Stimulated activated CD4-positive, alpha-beta T cell treated with anti-CD3 and anti-CD28 coated beads, Interleukin-15, amount 100 ng/mL, for 48 hours (primary cell): ENCODE data around the gene PTPRK.

ENCODE experiments used
- DNase-seq, 2 donors: peaks; one replicate each; pipeline ENCODE4 v3.0.0-alpha.2; 2020; ENCODE audit warnings: low read depth in 2 of 2

Gene PTPRK

DNA sequence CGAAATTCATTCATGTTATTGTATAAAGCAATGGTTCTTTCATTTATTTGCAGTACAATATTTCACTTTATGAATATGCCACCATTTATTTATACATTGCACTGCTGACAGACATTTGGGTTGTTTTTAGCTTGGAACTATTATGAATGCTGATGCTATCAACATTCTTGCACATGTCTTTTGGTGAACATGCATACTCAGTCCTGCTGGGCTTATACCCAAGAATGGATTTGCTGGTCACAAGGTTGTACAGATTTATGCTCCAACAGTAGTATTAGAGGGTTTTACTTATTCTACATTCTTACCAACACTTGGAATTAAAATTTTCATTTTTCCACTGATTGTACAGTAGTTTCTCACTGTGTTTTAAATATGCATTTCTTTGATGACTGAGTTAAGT is 126.2 kb downstream of the PTPRK start:
- DNase-seq = no peak

- no peak for DNase-seq
Observed at GRCh38 chr6:128389820-128390534, 130.4 kb downstream of the PTPRK start.

DNA sequence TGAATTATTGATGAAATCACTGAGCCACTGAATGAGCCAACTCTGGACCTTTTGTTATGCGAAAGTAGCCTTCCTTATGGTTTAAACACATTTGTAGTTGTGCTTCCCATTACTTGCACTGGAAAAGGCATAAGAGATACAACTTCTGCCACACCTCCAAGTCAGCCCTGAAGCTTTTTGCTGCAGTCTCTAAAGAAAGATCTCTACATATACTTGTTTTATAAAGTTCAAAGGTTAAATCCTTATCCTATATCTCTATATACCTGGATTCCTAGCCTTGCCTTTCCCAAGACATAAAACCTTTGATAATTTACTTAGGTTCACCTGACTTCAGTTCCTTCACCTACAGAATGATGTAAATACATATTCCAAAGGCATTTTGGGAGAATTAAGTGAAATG is 132.0 kb downstream of the PTPRK start:
- no peak for DNase-seq

- DNase-seq = no peak
Observed at GRCh38 chr6:128380891-128381290, 139.5 kb downstream of the PTPRK start.

DNA sequence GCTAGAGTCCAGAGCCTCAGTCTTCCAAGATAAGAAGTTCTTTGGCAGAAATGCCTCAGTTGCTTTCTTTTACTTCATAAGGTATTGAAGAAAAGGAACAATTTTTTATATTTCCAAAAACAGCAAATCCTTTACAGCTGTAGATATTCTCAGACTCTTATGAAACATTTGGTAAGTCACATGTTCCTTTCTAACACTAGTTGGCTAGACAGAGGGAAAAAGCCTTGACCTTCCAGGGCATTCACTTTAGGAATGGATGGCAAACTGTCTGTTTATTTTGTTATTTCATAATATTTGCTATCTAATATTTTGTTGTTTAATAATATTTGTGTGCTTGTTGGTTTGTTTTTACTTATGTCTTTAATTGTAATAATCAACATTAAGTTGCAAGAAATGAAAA is 140.8 kb downstream of the PTPRK start:
- DNase-seq = no peak

- DNase-seq = no peak
Observed at GRCh38 chr6:128376952-128377503, 143.4 kb downstream of the PTPRK start.

- DNase-seq = no peak
Observed at GRCh38 chr6:128371136-128371535, 149.3 kb downstream of the PTPRK start.

DNA sequence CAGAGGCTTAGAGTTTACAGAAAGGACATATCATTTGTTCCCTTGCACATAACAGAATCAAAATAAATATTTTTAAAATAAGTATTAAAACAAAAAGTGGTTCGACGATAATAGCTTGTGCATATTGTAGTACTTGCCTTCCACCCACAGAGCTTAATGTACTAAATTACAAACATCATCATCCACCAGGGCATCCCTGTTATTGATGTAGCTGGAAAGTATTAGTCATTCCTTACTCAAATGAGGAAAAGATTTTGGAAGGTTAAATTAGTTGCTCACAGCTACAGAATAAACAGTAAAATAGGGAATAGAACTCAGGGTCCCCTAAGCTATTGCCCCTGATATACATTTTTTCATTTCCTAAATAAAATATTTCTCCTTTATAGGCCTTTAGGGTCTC is 150.3 kb downstream of the PTPRK start:
- no peak for DNase-seq

GRCh38 chr6:128368213-128368944 is 152.0 kb downstream of the PTPRK start:
- no peak for DNase-seq

- no peak for DNase-seq
Observed at GRCh38 chr6:128367437-128367836, 153.0 kb downstream of the PTPRK start.

DNA sequence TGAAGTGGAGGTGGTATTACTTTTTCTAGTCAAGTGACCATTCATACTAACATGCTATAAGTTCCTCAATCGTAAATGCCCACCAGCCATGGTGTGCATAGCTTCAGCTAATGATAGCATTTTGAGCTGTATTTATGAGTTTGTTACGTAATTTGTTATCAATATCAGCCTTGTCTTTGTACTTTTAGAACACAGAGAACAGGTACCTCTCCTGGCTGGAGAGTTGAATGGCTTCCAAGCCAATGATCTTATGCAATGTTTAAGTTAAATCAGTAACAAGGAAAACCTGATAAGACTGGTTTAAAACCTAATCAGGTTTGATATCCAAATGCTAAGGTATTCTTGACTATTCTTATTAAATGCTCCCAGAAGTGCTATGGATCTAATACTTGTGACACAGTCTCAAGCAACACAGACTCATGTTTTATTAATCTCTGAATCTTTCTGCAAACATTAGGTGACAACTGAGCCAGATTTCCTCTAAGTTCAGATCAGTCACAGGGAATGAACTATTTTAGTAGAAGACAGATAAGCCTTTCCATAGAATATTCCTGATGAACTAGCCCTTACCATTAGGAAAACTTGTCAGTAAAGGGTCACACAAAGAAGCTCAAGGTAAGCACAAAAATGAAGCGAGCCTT is 154.8 kb downstream of the PTPRK start:
- no peak for DNase-seq

GRCh38 chr6:128364766-128365519 is 155.5 kb downstream of the PTPRK start:
- no peak for DNase-seq

DNA sequence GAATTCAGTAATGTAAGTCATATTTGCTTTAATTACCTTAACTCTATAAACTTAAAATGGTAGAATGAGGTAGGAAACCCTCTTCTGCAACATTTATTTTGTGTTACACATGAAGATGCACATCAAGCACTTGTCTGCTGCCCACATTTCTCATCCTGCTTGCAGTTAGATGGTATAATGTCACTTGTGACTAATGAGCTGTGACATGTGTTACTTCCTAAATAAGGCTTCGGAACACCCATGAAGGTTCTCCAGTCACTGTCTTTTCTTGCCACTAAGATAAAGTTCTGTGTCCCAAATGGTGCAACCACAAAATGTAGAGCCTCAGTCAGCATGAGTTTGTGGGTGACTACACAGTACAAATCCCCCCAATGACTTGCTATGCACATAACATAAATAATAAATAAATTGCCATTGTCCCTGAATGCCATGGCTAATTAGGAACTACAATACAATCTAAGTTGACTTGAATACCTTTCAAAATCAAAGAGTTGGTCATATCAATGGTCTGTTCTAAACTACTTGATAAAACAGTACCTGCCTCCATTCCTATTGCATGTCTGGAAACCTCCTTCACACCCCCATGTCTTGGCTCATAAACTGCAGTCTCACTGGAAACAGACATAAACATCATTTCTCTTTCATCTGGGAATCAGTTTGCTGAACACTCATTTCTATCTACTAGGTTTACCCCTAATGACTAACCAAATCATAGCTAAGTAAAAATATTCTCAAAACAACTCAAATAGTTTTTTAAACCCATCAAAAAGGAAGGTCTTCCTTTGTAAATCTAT is 157.2 kb downstream of the PTPRK start:
- no peak for DNase-seq

DNA sequence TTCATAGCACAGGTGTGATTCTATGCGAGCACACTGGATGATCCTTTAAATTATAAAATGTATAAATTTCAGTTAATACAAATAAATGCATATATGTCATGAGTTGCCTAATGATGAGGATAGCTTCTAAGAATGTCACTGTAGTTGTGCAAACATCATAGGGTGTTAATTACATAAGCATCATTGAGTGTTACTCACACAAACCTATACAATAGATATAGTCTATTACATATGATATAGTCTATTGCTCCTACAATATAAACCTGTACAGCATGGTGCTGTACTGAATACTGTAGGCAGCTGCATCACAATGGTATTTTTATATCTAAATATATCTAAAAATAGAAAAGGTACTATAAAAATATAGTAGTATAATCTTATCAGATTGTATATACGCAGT is 159.0 kb downstream of the PTPRK start:
- no peak for DNase-seq

DNA sequence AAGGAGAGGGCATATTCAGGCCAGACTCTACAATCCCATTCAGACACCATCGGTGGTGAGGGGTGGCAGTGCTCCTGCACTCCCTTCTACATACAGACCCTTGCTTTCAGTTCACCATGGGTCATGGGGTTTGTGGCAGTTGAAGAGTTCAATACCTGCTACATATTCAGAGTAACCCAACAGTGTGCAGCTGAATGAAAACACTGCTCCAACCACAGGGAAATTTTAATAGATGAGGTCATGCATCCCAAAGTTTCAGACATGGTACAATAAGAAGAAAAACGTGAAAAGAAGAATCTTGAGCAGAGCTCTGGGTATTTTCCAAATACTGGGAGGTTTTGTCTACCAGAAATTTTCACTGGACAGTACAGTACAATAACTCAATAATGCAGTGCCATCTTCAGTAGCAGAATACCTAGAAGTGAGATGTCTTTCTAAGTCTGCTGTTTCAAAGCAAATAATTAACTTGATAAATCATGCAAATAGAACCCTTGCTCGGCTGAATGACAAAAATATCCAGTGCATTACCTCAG is 162.1 kb downstream of the PTPRK start:
- DNase-seq = no peak

- no peak for DNase-seq
Observed at GRCh38 chr6:128357392-128358130, 162.8 kb downstream of the PTPRK start.

DNA sequence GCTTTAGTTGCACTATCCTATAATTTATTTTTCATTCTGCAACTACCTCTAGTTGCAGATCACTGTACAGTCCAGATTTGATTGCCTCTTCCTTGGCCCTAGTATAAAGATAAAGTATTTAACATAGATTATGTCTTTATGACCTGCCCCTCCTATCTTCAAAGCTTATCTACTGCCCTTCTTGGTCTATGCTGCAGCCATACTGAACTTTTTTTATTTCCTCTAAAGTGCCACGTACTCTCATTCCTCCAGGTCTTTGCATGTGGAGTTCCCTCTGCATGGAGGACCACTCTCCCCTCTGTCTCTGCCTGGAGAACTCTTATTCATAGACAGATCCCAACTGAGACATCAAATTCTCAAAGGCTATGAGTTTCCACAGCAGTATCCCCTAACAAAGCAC is 168.0 kb downstream of the PTPRK start:
- no peak for DNase-seq

DNA sequence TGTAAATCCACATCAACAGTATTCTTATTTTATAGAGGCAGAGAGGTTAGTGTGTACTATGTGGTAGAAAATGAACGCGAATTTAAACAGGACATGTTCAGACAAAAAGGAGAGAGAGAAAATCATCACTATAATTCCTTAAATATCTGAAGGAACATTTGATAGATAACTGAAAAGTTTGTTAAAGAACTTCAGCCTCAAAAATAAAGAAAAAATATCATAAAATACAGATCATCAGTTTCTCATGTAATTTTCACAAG is 169.2 kb downstream of the PTPRK start:
- DNase-seq = no peak

GRCh38 chr6:128350416-128351254 is 169.8 kb downstream of the PTPRK start:
- no peak for DNase-seq

DNA sequence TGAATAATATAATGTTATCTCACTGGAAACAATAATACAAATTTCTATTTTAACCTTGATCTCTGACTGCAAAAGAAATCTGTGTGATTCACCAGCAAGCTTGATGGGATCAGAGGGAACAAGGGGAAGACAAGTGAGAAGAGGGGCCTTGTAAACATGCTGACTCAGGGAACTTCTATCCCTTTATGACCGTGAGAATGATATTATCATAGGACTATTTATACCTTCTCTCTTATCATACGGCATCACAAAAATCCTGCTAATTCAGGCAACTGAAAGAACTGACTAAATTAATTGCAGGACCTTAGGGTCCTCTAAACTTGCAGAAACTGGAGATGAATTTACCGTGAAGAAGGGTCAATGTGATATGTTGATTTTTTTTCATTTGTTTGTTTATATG is 173.3 kb downstream of the PTPRK start:
- no peak for DNase-seq
